IMR-90 (cell line): ENCODE results near the gene XYLB. TPM values are rescaled to one million over a fixed set of nuclear protein-coding genes. Genes with fewer than 3 reads are reported as not detected.

Experiments used
- ATAC-seq: fragments of 200-7000 bp; cut with Tn5 transposase; 2 replicates; pipeline ENCODE4 v1.9.1; 2020; ENCODE audit warnings: low read depth, mild to moderate bottlenecking, moderate library complexity
- BruUV-seq: library from RNA; stranded (reverse); fragments of 400-500 nt; replicated peaks from 2 replicates; lab custom pipeline; 2021; lab: Mats Ljungman, UMichigan
- CTCF ChIA-PET: fragments of 300-600 bp; formaldehyde crosslinking; extraction: SDS; loops from one replicate; lab custom pipeline; 2021; ENCODE audit warnings: antibody characterized with exemption; lab: Yijun Ruan, JAX
- POLR2A ChIA-PET: fragments of 300-600 bp; sonication (Branson Sonifier 250); formaldehyde crosslinking; loops from one replicate; lab custom pipeline; 2022; ENCODE audit warnings: antibody characterized with exemption; ENCODE audit not compliant: unreplicated experiment; lab: Charles Lee
- DNase-seq: peaks from one replicate; pipeline ENCODE4 v3.0.0; 2013
- H2AFZ ChIP-seq: replicated peaks from 2 replicates; pipeline ENCODE3; 2013; ENCODE audit warnings: low read length, mild to moderate bottlenecking; ENCODE audit not compliant: poor library complexity
- H2AK5ac ChIP-seq: 2 replicates; pipeline ENCODE4 v1.6.1; 2013; ENCODE audit warnings: low read depth, low read length, inconsistent platforms
- H2AK9ac ChIP-seq: replicated peaks from 2 replicates; pipeline ENCODE3; 2013; ENCODE audit warnings: mild to moderate bottlenecking, low read depth, low read length, moderate library complexity; ENCODE audit not compliant: poor library complexity
- H2BK120ac ChIP-seq: 2 replicates; pipeline ENCODE4 v1.6.1; 2013; ENCODE audit warnings: low read depth, low read length, inconsistent platforms
- H2BK15ac ChIP-seq: 3 replicates; pipeline ENCODE4 v1.6.1; 2013; ENCODE audit warnings: low read depth, low read length, inconsistent platforms
- H2BK20ac ChIP-seq: 2 replicates; pipeline ENCODE4 v1.6.1; 2013; ENCODE audit warnings: low read depth, mild to moderate bottlenecking, inconsistent platforms, low read length, moderate library complexity
- H2BK5ac ChIP-seq: 2 replicates; pipeline ENCODE4 v1.6.1; 2013; ENCODE audit warnings: mild to moderate bottlenecking, low read depth, low read length, inconsistent platforms; ENCODE audit not compliant: poor library complexity, severe bottlenecking
- H3K14ac ChIP-seq: replicated peaks from 2 replicates; pipeline ENCODE4 v1.6.1; 2013; ENCODE audit warnings: low read depth, low read length, inconsistent platforms
- H3K18ac ChIP-seq: 2 replicates; pipeline ENCODE4 v1.6.1; 2013; ENCODE audit warnings: low read depth, low read length, control low read depth
- H3K23ac ChIP-seq: 2 replicates; pipeline ENCODE4 v1.6.1; 2013; ENCODE audit warnings: low read depth, low read length, inconsistent platforms
- H3K27ac ChIP-seq: 2 replicates; pipeline ENCODE4 v1.5.1; 2013; ENCODE audit warnings: mild to moderate bottlenecking, control low read depth, low read length; ENCODE audit not compliant: insufficient read depth
- H3K27me3 ChIP-seq: 2 replicates; pipeline ENCODE4 v1.6.1; 2013; ENCODE audit warnings: low read length; ENCODE audit not compliant: control insufficient read depth, insufficient read depth
- H3K36me3 ChIP-seq: 2 replicates; pipeline ENCODE4 v1.6.1; 2013; ENCODE audit warnings: low read length, mixed read lengths; ENCODE audit not compliant: control insufficient read depth, insufficient read depth
- H3K4ac ChIP-seq: 2 replicates; pipeline ENCODE4 v1.6.1; 2013; ENCODE audit warnings: low read depth, low read length, inconsistent platforms
- H3K4me1 ChIP-seq: 2 replicates; pipeline ENCODE4 v1.6.1; 2013; ENCODE audit warnings: low read length, mixed read lengths; ENCODE audit not compliant: control insufficient read depth, insufficient read depth
- H3K4me2 ChIP-seq: 2 replicates; pipeline ENCODE4 v1.6.1; 2013; ENCODE audit warnings: low read depth, mild to moderate bottlenecking, control low read depth, low read length, moderate library complexity
- H3K4me3 ChIP-seq: 2 replicates; pipeline ENCODE4 v1.5.1; 2013; ENCODE audit warnings: low read depth, mild to moderate bottlenecking, control low read depth, low read length, moderate library complexity; ENCODE audit not compliant: insufficient read depth
- H3K56ac ChIP-seq: 2 replicates; pipeline ENCODE4 v1.6.1; 2013; ENCODE audit warnings: low read length, inconsistent platforms; ENCODE audit not compliant: insufficient read depth; ENCODE audit errors: extremely low read depth
- H3K79me1 ChIP-seq, 2 experiments: 2 replicates each; pipeline ENCODE4 v1.6.1; 2013; ENCODE audit warnings: low read length in 2 of 2, inconsistent platforms in 1 of 2, low read depth in 1 of 2
- H3K9ac ChIP-seq: 2 replicates; pipeline ENCODE4 v1.6.1; 2013; ENCODE audit warnings: low read depth, low read length, control low read depth
- H3K9me1 ChIP-seq: 2 replicates; pipeline ENCODE4 v1.6.1; 2013; ENCODE audit warnings: low read length, inconsistent platforms; ENCODE audit not compliant: insufficient read depth
- H3K9me3 ChIP-seq: 2 replicates; pipeline ENCODE4 v1.6.1; 2013; ENCODE audit warnings: low read length; ENCODE audit not compliant: control insufficient read depth, insufficient read depth
- H4K20me1 ChIP-seq: 2 replicates; pipeline ENCODE4 v1.6.1; 2013; ENCODE audit warnings: low read length, inconsistent platforms; ENCODE audit not compliant: insufficient read depth
- H4K5ac ChIP-seq: 2 replicates; pipeline ENCODE4 v1.6.1; 2013; ENCODE audit warnings: mild to moderate bottlenecking, low read depth, low read length, control low read depth
- H4K8ac ChIP-seq, 2 experiments: 2 replicates each; pipeline ENCODE4 v1.6.1; 2013; ENCODE audit warnings: low read depth in 2 of 2, low read length in 2 of 2, control low read depth in 1 of 2, inconsistent platforms in 1 of 2
- H4K91ac ChIP-seq: 2 replicates; pipeline ENCODE4 v1.6.1; 2013; ENCODE audit warnings: low read depth, low read length, inconsistent platforms; ENCODE audit not compliant: insufficient read depth
- CEBPB ChIP-seq: IDR thresholded peaks from 2 replicates; pipeline ENCODE4 v1.6.1; 2012; ENCODE audit warnings: low read depth, low read length, improper control_type of control experiment
- CHD1 ChIP-seq: IDR thresholded peaks from 2 replicates; pipeline ENCODE4 v1.6.1; 2012; ENCODE audit warnings: low read depth, low read length, improper control_type of control experiment
- FOS ChIP-seq: fragments of 150-350 bp; IDR thresholded peaks from 2 replicates; pipeline ENCODE4 v1.6.1; 2016; ENCODE audit warnings: low read depth, low read length
- MAFK ChIP-seq: IDR thresholded peaks from 2 replicates; pipeline ENCODE4 v1.6.1; 2012; ENCODE audit warnings: low read depth, low read length, improper control_type of control experiment
- MAZ ChIP-seq: IDR thresholded peaks from 2 replicates; pipeline ENCODE4 v1.6.1; 2012; ENCODE audit warnings: low read depth, mild to moderate bottlenecking, low read length, improper control_type of control experiment, moderate library complexity, borderline replicate concordance
- POLR2A ChIP-seq: IDR thresholded peaks from 2 replicates; pipeline ENCODE4 v1.6.1; 2012; ENCODE audit warnings: mild to moderate bottlenecking, low read depth, low read length
- RCOR1 ChIP-seq: IDR thresholded peaks from 2 replicates; pipeline ENCODE4 v1.6.1; 2012; ENCODE audit warnings: mild to moderate bottlenecking, low read length, improper control_type of control experiment; ENCODE audit not compliant: insufficient replicate concordance
- RFX5 ChIP-seq: IDR thresholded peaks from 2 replicates; pipeline ENCODE4 v1.8.0; 2012; ENCODE audit warnings: low read depth, mild to moderate bottlenecking, low read length, moderate library complexity
- SMC3 ChIP-seq: fragments of 150-350 bp; IDR thresholded peaks from 2 replicates; pipeline ENCODE4 v1.6.1; 2016; ENCODE audit warnings: low read depth, mild to moderate bottlenecking, antibody characterized with exemption, low read length, moderate library complexity
- WGBS, 2 experiments: methylation state at CpG; one replicate each; pipeline versions ENCODE4 v1.1.5 to v1.1.7; 2013; ENCODE audit warnings: missing lambda C conversion rate in 2 of 2; ENCODE audit not compliant: insufficient read length in 1 of 2; ENCODE audit errors: extremely low coverage in 2 of 2; 5-methylcytosine and 5-hydroxymethylcytosine counted together
- dilution Hi-C: fragments of 300-500 bp; cut with HindIII; formaldehyde crosslinking; loops from one replicate; pipeline ENCODE4 v1.14.3; 2018; ENCODE audit warnings: low sequenced_read_pairs; ENCODE audit not compliant: unreplicated experiment
- in situ Hi-C: fragments of 300-500 bp; cut with MboI; formaldehyde crosslinking; loops from 3 replicates; pipeline ENCODE4 v1.14.3; 2019; ENCODE audit warnings: low sequenced_read_pairs, inconsistent platforms, mixed read lengths
- intact Hi-C: fragments of 100-400 bp; cut with micrococcal nuclease; formaldehyde crosslinking; loops from 2 replicates; pipeline ENCODE4 v1.10.0; 2022
- polyA plus RNA-seq, 3 experiments: library from polyadenylated mRNA; depleted of rRNA; stranded (reverse); fragments of >200 nt; gene quantifications; 2 replicates each; pipeline ENCODE4 v1.2.3, GENCODE V29; 2012; ENCODE audit warnings: low replicate concordance in 1 of 3
- total RNA-seq: library from RNA; depleted of rRNA; stranded (reverse); fragments of >200 nt; gene quantifications from 2 replicates; pipeline ENCODE4 v1.2.3, GENCODE V29; 2012
- TF ChIP-seq, protein P1 (sequence below): fragments of 150-350 bp; IDR thresholded peaks from 2 replicates; pipeline ENCODE4 v1.6.1; 2016; ENCODE audit warnings: low read depth, mild to moderate bottlenecking, low read length, moderate library complexity, borderline replicate concordance
- TF ChIP-seq, protein P2 (sequence below): conservative IDR thresholded peaks from 2 replicates; pipeline ENCODE4 v1.5.1; 2012; ENCODE audit warnings: mild to moderate bottlenecking, low read depth, low read length, improper control_type of control experiment
- TF ChIP-seq, protein P3 (sequence below): fragments of 150-350 bp; IDR thresholded peaks from 2 replicates; pipeline ENCODE4 v1.6.1; 2017; ENCODE audit warnings: mild to moderate bottlenecking, antibody characterized with exemption, low read length, low read depth

Gene XYLB
- total and polyA plus RNA-seq, 2 of the 4 experiments (the other 2 are of a cell fraction), result 3.0 to 3.4 TPM

DNA sequence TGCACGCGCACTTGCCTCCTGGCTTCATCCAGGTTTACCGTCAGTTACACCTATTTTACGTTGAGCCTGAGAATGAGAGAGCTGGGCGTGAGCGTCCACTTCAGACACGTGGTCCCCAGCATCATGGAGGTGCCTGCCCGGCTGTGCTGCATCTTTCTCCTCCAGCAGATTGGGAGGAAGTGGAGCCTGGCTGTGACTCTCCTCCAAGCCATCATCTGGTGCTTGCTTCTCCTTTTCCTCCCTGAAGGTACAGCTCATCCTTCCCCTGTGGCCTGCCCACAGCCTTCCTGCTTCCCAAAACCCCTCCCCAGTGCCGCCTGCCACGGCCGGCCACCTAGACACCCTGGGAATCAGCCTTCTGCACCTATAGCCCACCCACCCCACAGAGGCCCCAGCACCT lies 32.9 kb upstream of the XYLB start:
- H3K36me3 ChIP-seq, result no peaks in the 10 kb centered on the region

More for the DNA sequence above, 32.9 kb upstream of the XYLB start:
- Histone ChIP-seq H3K23ac (no peak overlapping the region), H3K9ac (no peak overlapping the region), H2BK120ac (no peak overlapping the region), H3K56ac (no peak overlapping the region), H2AK5ac (no peak overlapping the region), H3K4me2 (no peak overlapping the region), H4K20me1 (no peaks in the 10 kb centered on the region), H3K9me1 (no peaks in the 10 kb centered on the region), H4K5ac (no peak overlapping the region), H2BK20ac (no peak overlapping the region), H3K4ac (no peak overlapping the region), H2AK9ac (no peak overlapping the region), H3K4me1 (no peaks in the 10 kb centered on the region), H3K9me3 (no peaks in the 10 kb centered on the region), H3K4me3 (no peak overlapping the region), H3K18ac (no peak overlapping the region), H4K91ac (no peak overlapping the region), H3K14ac (no peak overlapping the region), H3K79me1 (no peaks in the 10 kb centered on the region), H4K8ac (no peak overlapping the region), H2BK5ac (no peak overlapping the region), H3K27ac (no peak overlapping the region), H3K27me3 (peaks cover 31% of the 10 kb centered on the region), H2AFZ (no peak overlapping the region), H2BK15ac (no peak overlapping the region)
- BruUV-seq, result no TSS peak
- no peak for ATAC-seq
- ChIA-PET CTCF (interaction anchor here (0.9 kb wide), 1 partner anchor 14 kb away, joined by 3 read pairs; no protein-coding TSS in a partner anchor), POLR2A (no interaction called here)
- TF ChIP-seq, protein P1, sequence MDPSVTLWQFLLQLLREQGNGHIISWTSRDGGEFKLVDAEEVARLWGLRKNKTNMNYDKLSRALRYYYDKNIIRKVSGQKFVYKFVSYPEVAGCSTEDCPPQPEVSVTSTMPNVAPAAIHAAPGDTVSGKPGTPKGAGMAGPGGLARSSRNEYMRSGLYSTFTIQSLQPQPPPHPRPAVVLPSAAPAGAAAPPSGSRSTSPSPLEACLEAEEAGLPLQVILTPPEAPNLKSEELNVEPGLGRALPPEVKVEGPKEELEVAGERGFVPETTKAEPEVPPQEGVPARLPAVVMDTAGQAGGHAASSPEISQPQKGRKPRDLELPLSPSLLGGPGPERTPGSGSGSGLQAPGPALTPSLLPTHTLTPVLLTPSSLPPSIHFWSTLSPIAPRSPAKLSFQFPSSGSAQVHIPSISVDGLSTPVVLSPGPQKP, result no peak
- TF ChIP-seq POLR2A (no peak), MAFK (no peak), SMC3 (no peak), RFX5 (no peak), MAZ (no peak), CHD1 (no peak), CEBPB (no peak), FOS (no peak), RCOR1 (no peak)
- TF ChIP-seq, protein P2, sequence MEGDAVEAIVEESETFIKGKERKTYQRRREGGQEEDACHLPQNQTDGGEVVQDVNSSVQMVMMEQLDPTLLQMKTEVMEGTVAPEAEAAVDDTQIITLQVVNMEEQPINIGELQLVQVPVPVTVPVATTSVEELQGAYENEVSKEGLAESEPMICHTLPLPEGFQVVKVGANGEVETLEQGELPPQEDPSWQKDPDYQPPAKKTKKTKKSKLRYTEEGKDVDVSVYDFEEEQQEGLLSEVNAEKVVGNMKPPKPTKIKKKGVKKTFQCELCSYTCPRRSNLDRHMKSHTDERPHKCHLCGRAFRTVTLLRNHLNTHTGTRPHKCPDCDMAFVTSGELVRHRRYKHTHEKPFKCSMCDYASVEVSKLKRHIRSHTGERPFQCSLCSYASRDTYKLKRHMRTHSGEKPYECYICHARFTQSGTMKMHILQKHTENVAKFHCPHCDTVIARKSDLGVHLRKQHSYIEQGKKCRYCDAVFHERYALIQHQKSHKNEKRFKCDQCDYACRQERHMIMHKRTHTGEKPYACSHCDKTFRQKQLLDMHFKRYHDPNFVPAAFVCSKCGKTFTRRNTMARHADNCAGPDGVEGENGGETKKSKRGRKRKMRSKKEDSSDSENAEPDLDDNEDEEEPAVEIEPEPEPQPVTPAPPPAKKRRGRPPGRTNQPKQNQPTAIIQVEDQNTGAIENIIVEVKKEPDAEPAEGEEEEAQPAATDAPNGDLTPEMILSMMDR, result no peak
- TF ChIP-seq, protein P3, sequence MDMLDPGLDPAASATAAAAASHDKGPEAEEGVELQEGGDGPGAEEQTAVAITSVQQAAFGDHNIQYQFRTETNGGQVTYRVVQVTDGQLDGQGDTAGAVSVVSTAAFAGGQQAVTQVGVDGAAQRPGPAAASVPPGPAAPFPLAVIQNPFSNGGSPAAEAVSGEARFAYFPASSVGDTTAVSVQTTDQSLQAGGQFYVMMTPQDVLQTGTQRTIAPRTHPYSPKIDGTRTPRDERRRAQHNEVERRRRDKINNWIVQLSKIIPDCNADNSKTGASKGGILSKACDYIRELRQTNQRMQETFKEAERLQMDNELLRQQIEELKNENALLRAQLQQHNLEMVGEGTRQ, result no peak
- dilution Hi-C loops (no loop called here), in situ Hi-C loops (no loop called here), intact Hi-C loops (no loop called here)
- WGBS, 2 experiments, result 95% methylated on average over 6 of the region's 11 CpGs; no CpG with 5 or more reads in 1 of the 2 experiments
- DNase-seq, result no peak
